IMR-90 (cell line): Measurements from ENCODE around the gene PMEPA1. TPM values are rescaled to one million over a fixed set of nuclear protein-coding genes. Genes with fewer than 3 reads are reported as not detected.

ENCODE experiments used
- ATAC-seq: fragments of 200-7000 bp; cut with Tn5 transposase; 2 replicates; pipeline ENCODE4 v1.9.1; 2020; ENCODE audit warnings: low read depth, mild to moderate bottlenecking, moderate library complexity
- BruUV-seq: library from RNA; stranded (reverse); fragments of 400-500 nt; replicated peaks from 2 replicates; lab custom pipeline; 2021; lab: Mats Ljungman, UMichigan
- CTCF ChIA-PET: fragments of 300-600 bp; formaldehyde crosslinking; extraction: SDS; loops from one replicate; lab custom pipeline; 2021; ENCODE audit warnings: antibody characterized with exemption; lab: Yijun Ruan, JAX
- POLR2A ChIA-PET: fragments of 300-600 bp; sonication (Branson Sonifier 250); formaldehyde crosslinking; loops from one replicate; lab custom pipeline; 2022; ENCODE audit warnings: antibody characterized with exemption; ENCODE audit not compliant: unreplicated experiment; lab: Charles Lee
- DNase-seq: peaks from one replicate; pipeline ENCODE4 v3.0.0; 2013
- H2AFZ ChIP-seq: replicated peaks from 2 replicates; pipeline ENCODE3; 2013; ENCODE audit warnings: low read length, mild to moderate bottlenecking; ENCODE audit not compliant: poor library complexity
- H2AK5ac ChIP-seq: 2 replicates; pipeline ENCODE4 v1.6.1; 2013; ENCODE audit warnings: low read depth, low read length, inconsistent platforms
- H2AK9ac ChIP-seq: replicated peaks from 2 replicates; pipeline ENCODE3; 2013; ENCODE audit warnings: mild to moderate bottlenecking, low read depth, low read length, moderate library complexity; ENCODE audit not compliant: poor library complexity
- H2BK120ac ChIP-seq: 2 replicates; pipeline ENCODE4 v1.6.1; 2013; ENCODE audit warnings: low read depth, low read length, inconsistent platforms
- H2BK15ac ChIP-seq: 3 replicates; pipeline ENCODE4 v1.6.1; 2013; ENCODE audit warnings: low read depth, low read length, inconsistent platforms
- H2BK20ac ChIP-seq: 2 replicates; pipeline ENCODE4 v1.6.1; 2013; ENCODE audit warnings: low read depth, mild to moderate bottlenecking, inconsistent platforms, low read length, moderate library complexity
- H2BK5ac ChIP-seq: 2 replicates; pipeline ENCODE4 v1.6.1; 2013; ENCODE audit warnings: mild to moderate bottlenecking, low read depth, low read length, inconsistent platforms; ENCODE audit not compliant: poor library complexity, severe bottlenecking
- H3K14ac ChIP-seq: replicated peaks from 2 replicates; pipeline ENCODE4 v1.6.1; 2013; ENCODE audit warnings: low read depth, low read length, inconsistent platforms
- H3K18ac ChIP-seq: 2 replicates; pipeline ENCODE4 v1.6.1; 2013; ENCODE audit warnings: low read depth, low read length, control low read depth
- H3K23ac ChIP-seq: 2 replicates; pipeline ENCODE4 v1.6.1; 2013; ENCODE audit warnings: low read depth, low read length, inconsistent platforms
- H3K27ac ChIP-seq: 2 replicates; pipeline ENCODE4 v1.5.1; 2013; ENCODE audit warnings: mild to moderate bottlenecking, control low read depth, low read length; ENCODE audit not compliant: insufficient read depth
- H3K27me3 ChIP-seq: 2 replicates; pipeline ENCODE4 v1.6.1; 2013; ENCODE audit warnings: low read length; ENCODE audit not compliant: control insufficient read depth, insufficient read depth
- H3K36me3 ChIP-seq: 2 replicates; pipeline ENCODE4 v1.6.1; 2013; ENCODE audit warnings: low read length, mixed read lengths; ENCODE audit not compliant: control insufficient read depth, insufficient read depth
- H3K4ac ChIP-seq: 2 replicates; pipeline ENCODE4 v1.6.1; 2013; ENCODE audit warnings: low read depth, low read length, inconsistent platforms
- H3K4me1 ChIP-seq: 2 replicates; pipeline ENCODE4 v1.6.1; 2013; ENCODE audit warnings: low read length, mixed read lengths; ENCODE audit not compliant: control insufficient read depth, insufficient read depth
- H3K4me2 ChIP-seq: 2 replicates; pipeline ENCODE4 v1.6.1; 2013; ENCODE audit warnings: low read depth, mild to moderate bottlenecking, control low read depth, low read length, moderate library complexity
- H3K4me3 ChIP-seq: 2 replicates; pipeline ENCODE4 v1.5.1; 2013; ENCODE audit warnings: low read depth, mild to moderate bottlenecking, control low read depth, low read length, moderate library complexity; ENCODE audit not compliant: insufficient read depth
- H3K56ac ChIP-seq: 2 replicates; pipeline ENCODE4 v1.6.1; 2013; ENCODE audit warnings: low read length, inconsistent platforms; ENCODE audit not compliant: insufficient read depth; ENCODE audit errors: extremely low read depth
- H3K79me1 ChIP-seq, 2 experiments: 2 replicates each; pipeline ENCODE4 v1.6.1; 2013; ENCODE audit warnings: low read length in 2 of 2, inconsistent platforms in 1 of 2, low read depth in 1 of 2
- H3K9ac ChIP-seq: 2 replicates; pipeline ENCODE4 v1.6.1; 2013; ENCODE audit warnings: low read depth, low read length, control low read depth
- H3K9me1 ChIP-seq: 2 replicates; pipeline ENCODE4 v1.6.1; 2013; ENCODE audit warnings: low read length, inconsistent platforms; ENCODE audit not compliant: insufficient read depth
- H3K9me3 ChIP-seq: 2 replicates; pipeline ENCODE4 v1.6.1; 2013; ENCODE audit warnings: low read length; ENCODE audit not compliant: control insufficient read depth, insufficient read depth
- H4K20me1 ChIP-seq: 2 replicates; pipeline ENCODE4 v1.6.1; 2013; ENCODE audit warnings: low read length, inconsistent platforms; ENCODE audit not compliant: insufficient read depth
- H4K5ac ChIP-seq: 2 replicates; pipeline ENCODE4 v1.6.1; 2013; ENCODE audit warnings: mild to moderate bottlenecking, low read depth, low read length, control low read depth
- H4K8ac ChIP-seq, 2 experiments: 2 replicates each; pipeline ENCODE4 v1.6.1; 2013; ENCODE audit warnings: low read depth in 2 of 2, low read length in 2 of 2, control low read depth in 1 of 2, inconsistent platforms in 1 of 2
- H4K91ac ChIP-seq: 2 replicates; pipeline ENCODE4 v1.6.1; 2013; ENCODE audit warnings: low read depth, low read length, inconsistent platforms; ENCODE audit not compliant: insufficient read depth
- BHLHE40 ChIP-seq: fragments of 150-350 bp; IDR thresholded peaks from 2 replicates; pipeline ENCODE4 v1.6.1; 2016; ENCODE audit warnings: mild to moderate bottlenecking, low read depth, low read length
- CEBPB ChIP-seq: IDR thresholded peaks from 2 replicates; pipeline ENCODE4 v1.6.1; 2012; ENCODE audit warnings: low read depth, low read length, improper control_type of control experiment
- CHD1 ChIP-seq: IDR thresholded peaks from 2 replicates; pipeline ENCODE4 v1.6.1; 2012; ENCODE audit warnings: low read depth, low read length, improper control_type of control experiment
- FOS ChIP-seq: fragments of 150-350 bp; IDR thresholded peaks from 2 replicates; pipeline ENCODE4 v1.6.1; 2016; ENCODE audit warnings: low read depth, low read length
- MAZ ChIP-seq: IDR thresholded peaks from 2 replicates; pipeline ENCODE4 v1.6.1; 2012; ENCODE audit warnings: low read depth, mild to moderate bottlenecking, low read length, improper control_type of control experiment, moderate library complexity, borderline replicate concordance
- POLR2A ChIP-seq: IDR thresholded peaks from 2 replicates; pipeline ENCODE4 v1.6.1; 2012; ENCODE audit warnings: mild to moderate bottlenecking, low read depth, low read length
- RFX5 ChIP-seq: IDR thresholded peaks from 2 replicates; pipeline ENCODE4 v1.8.0; 2012; ENCODE audit warnings: low read depth, mild to moderate bottlenecking, low read length, moderate library complexity
- WGBS, 2 experiments: methylation state at CpG; one replicate each; pipeline versions ENCODE4 v1.1.5 to v1.1.7; 2013; ENCODE audit warnings: missing lambda C conversion rate in 2 of 2; ENCODE audit not compliant: insufficient read length in 1 of 2; ENCODE audit errors: extremely low coverage in 2 of 2; 5-methylcytosine and 5-hydroxymethylcytosine counted together
- dilution Hi-C: fragments of 300-500 bp; cut with HindIII; formaldehyde crosslinking; loops from one replicate; pipeline ENCODE4 v1.14.3; 2018; ENCODE audit warnings: low sequenced_read_pairs; ENCODE audit not compliant: unreplicated experiment
- in situ Hi-C: fragments of 300-500 bp; cut with MboI; formaldehyde crosslinking; loops from 3 replicates; pipeline ENCODE4 v1.14.3; 2019; ENCODE audit warnings: low sequenced_read_pairs, inconsistent platforms, mixed read lengths
- intact Hi-C: fragments of 100-400 bp; cut with micrococcal nuclease; formaldehyde crosslinking; loops from 2 replicates; pipeline ENCODE4 v1.10.0; 2022
- polyA plus RNA-seq, 3 experiments: library from polyadenylated mRNA; depleted of rRNA; stranded (reverse); fragments of >200 nt; gene quantifications; 2 replicates each; pipeline ENCODE4 v1.2.3, GENCODE V29; 2012; ENCODE audit warnings: low replicate concordance in 1 of 3
- total RNA-seq: library from RNA; depleted of rRNA; stranded (reverse); fragments of >200 nt; gene quantifications from 2 replicates; pipeline ENCODE4 v1.2.3, GENCODE V29; 2012

PMEPA1 gene
- total and polyA plus RNA-seq, 2 of the 4 experiments (the other 2 are of a cell fraction), result 2.0 to 6.9 TPM

DNA sequence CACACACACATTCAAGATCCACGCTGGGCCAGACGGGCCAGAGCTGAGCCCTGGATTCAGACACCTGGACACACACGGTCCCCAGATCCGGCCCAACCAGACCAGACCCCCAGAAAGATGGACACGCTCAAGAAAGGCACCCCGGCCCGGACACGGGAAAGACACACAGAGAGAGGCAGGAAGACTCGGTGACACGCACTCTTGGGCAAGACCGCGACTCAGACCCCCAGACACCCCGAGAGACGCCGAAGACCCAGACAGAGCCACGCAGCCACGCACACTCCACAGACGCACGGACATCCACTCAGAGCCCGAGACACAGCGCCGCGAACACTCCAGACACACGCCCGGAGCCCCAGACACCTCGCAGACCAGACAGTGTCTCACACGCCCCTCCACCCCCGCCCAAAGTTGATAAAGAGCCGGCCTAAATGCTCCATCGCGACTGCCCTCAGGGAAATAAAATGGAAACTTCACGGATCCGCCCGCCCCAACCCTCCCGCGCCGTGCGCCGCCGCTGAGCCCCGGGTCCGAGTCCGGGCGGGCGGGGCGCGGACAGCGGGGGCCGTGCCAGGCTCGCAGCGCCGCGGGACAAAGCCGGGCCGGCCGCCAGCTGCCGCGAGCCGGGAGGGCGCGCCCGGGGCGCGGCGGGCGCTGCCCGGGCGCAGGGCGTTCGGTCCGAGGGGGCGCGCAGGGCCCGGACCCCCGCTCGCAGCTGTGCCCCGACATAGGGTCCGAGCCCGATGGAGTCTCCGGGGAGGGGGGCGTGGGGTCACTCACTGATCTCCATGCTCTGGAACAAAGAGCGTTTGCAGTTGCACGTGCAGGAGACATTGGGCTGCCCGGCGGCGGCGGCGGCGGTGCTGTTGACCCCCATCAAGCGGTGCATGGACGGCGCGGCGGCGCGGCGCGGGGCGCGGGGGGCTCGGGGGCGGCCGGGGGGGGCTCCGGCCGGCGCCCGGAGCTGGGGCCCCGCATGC, 831 bp downstream of the PMEPA1 start:
- Histone ChIP-seq H2AK9ac (peak overlapping the region; percentile 83), H2BK20ac (0 out of 2 replicates have a peak overlapping the region, but pooled peaks have one; percentile 3), H3K4me1 (peaks cover 6% of the 10 kb centered on the region; the same call in 1 of the 2 replicates), H3K27me3 (no peaks in the 10 kb centered on the region), H2AFZ (peak overlapping the region; percentile 89), H4K91ac (0 out of 2 replicates have a peak overlapping the region, but pooled peaks have one; percentile 31), H2AK5ac (peak overlapping the region; percentile 36), H3K4me2 (peak overlapping the region; percentile 88), H4K8ac (peak overlapping the region in 1 of 2 experiments; percentile 40; a peak in 1 of 4 replicates), H3K36me3 (no peaks in the 10 kb centered on the region), H3K14ac (peak overlapping the region; percentile 74), H3K4me3 (peak overlapping the region; percentile 76), H3K4ac (peak overlapping the region; percentile 72), H3K9me1 (peaks cover 7% of the 10 kb centered on the region; the same call in 1 of the 2 replicates), H2BK15ac (0 out of 3 replicates have a peak overlapping the region, but pooled peaks have one; percentile 54), H3K18ac (peak overlapping the region; percentile 60), H2BK5ac (no peak overlapping the region), H3K9ac (peak overlapping the region; percentile 77), H3K23ac (peak overlapping the region; percentile 91), H2BK120ac (peak overlapping the region; percentile 52), H4K5ac (0 out of 2 replicates have a peak overlapping the region, but pooled peaks have one; percentile 11), H3K79me1 (peaks cover 11 to 37% of the 10 kb centered on the region in 2 experiments; a peak in 3 of 4 replicates), H4K20me1 (peaks cover 42% of the 10 kb centered on the region), H3K27ac (peak overlapping the region; percentile 19; the same call in 1 of the 2 replicates), H3K56ac (peak overlapping the region; percentile 58; the same call in 1 of the 2 replicates), H3K9me3 (no peaks in the 10 kb centered on the region)
- intact Hi-C loops, result loop anchor here (1.0 to 2.0 kb wide), 2 partner anchors 11 to 54 kb away; no protein-coding TSS in a partner anchor
- POLR2A ChIA-PET, result no interaction called here
- TSS peak; percentile 22 for BruUV-seq
- CTCF ChIA-PET, result no interaction called here
- TF ChIP-seq CHD1, result peak; percentile 64; the same call in 1 of the 2 replicates
- no peak for TF ChIP-seq RFX5
- peak; percentile 84 for TF ChIP-seq POLR2A
- no peak; the same call in 1 of the 2 replicates for TF ChIP-seq FOS
- TF ChIP-seq BHLHE40, result peak; percentile 45; the same call in 1 of the 2 replicates
- peak; percentile 71 for TF ChIP-seq CEBPB
- TF ChIP-seq MAZ, result peak; percentile 56; the same call in 1 of the 2 replicates
- dilution Hi-C loops, result no loop called here
- peak; percentile 9 for ATAC-seq
- peak; percentile 19 for DNase-seq
- 1% methylated on average over 66 of the region's 108 CpGs; no CpG with 5 or more reads in 1 of the 2 experiments for WGBS, 2 experiments
- in situ Hi-C loops, result no loop called here
